Measurements from ENCODE around the gene ELL. TPM values are rescaled to one million over a fixed set of nuclear protein-coding genes. Genes with fewer than 3 reads are reported as not detected.

ELL gene
- total RNA-seq, 1 experiment from 2014 or later = 17.0 TPM

GRCh38 chr19:18536475-18536874 lies 14.6 kb upstream of the ELL start:
- H3K36me3 Mint-ChIP-seq (ENCODE audit: insufficient read depth in 1 of 3, low read depth in 3 of 3) = peaks cover 30 to 81% (median 76%) of the 10 kb centered on the region in 3 experiments
- no CpG with 5 or more reads among the region's 10 CpGs for WGBS (ENCODE audit: extremely low coverage, insufficient read length, low lambda C conversion rate)

More at GRCh38 chr19:18536475-18536874, 14.6 kb upstream of the ELL start:
- Mint-ChIP-seq H3K9me3 (no peaks in the 10 kb centered on the region), H3K4me1 (no peaks in the 10 kb centered on the region), H3K27ac (no peak overlapping the region; a peak in 1 of 7 replicates), H3K4me3 (no peak overlapping the region; a peak in 1 of 5 replicates), H3K27me3 (ENCODE audit: low read depth) (no peaks in the 10 kb centered on the region)
- Histone ChIP-seq H3K9me3 (ENCODE audit: control insufficient read depth, low read depth, low read length) (no peaks in the 10 kb centered on the region), H2AFZ (ENCODE audit: low read length) (no peak overlapping the region), H3K14ac (ENCODE audit: insufficient read depth, low read length) (no peak overlapping the region), H3K18ac (ENCODE audit: insufficient read length, low read depth, low read length) (no peak overlapping the region), H3K27me3 (ENCODE audit: insufficient read depth, low read length) (no peaks in the 10 kb centered on the region), H2BK120ac (ENCODE audit: low read depth, low read length, poor library complexity, severe bottlenecking) (no peak overlapping the region), H4K5ac (ENCODE audit: insufficient read length, low read depth, low read length) (no peak overlapping the region), H2AK5ac (ENCODE audit: insufficient read length, low read length) (no peak overlapping the region), H3K56ac (ENCODE audit: insufficient read length, low read depth, low read length) (no peak overlapping the region), H3K23me2 (ENCODE audit: insufficient read length, low read depth, low read length, poor library complexity, severe bottlenecking) (no peaks in the 10 kb centered on the region), H3K79me2 (ENCODE audit: insufficient read depth, low read length) (no peaks in the 10 kb centered on the region), H3K9ac (ENCODE audit: extremely low read depth, insufficient read length, low read length) (no peak overlapping the region), H3K4me1 (ENCODE audit: insufficient read depth, low read length) (no peaks in the 10 kb centered on the region), H4K91ac (ENCODE audit: insufficient read length, low read depth, low read length) (no peak overlapping the region), H3K79me1 (ENCODE audit: insufficient read depth, low read depth, low read length, poor library complexity, severe bottlenecking) (peaks cover 3% of the 10 kb centered on the region), H3K4me2 (ENCODE audit: insufficient read depth, insufficient read length, low read length) (no peak overlapping the region), H3K4ac (ENCODE audit: low read depth, low read length) (no peak overlapping the region), H2BK15ac (ENCODE audit: low read depth, low read length) (no peak overlapping the region), H3K23ac (ENCODE audit: insufficient read length, low read depth, low read length) (no peak overlapping the region), H3T11ph (ENCODE audit: low read length) (no peak overlapping the region), H2BK5ac (ENCODE audit: insufficient read length, low read length) (no peak overlapping the region), H4K20me1 (ENCODE audit: control insufficient read depth, insufficient read depth, insufficient read length) (no peaks in the 10 kb centered on the region), H4K8ac (replicated peaks; ENCODE audit: insufficient read length, low read depth, low read length) (no peak overlapping the region), H3K27ac (ENCODE audit: insufficient read length, low read depth, low read length) (no peak overlapping the region), H2BK12ac (ENCODE audit: insufficient read length, low read depth, low read length) (no peak overlapping the region), H2BK20ac (ENCODE audit: low read depth, low read length, poor library complexity, severe bottlenecking) (no peak overlapping the region)
- no peak for TF ChIP-seq CTCF (conservative IDR thresholded peaks at IDR 0.05)
- no peak for DNase-seq
